ENCODE results near the gene TELO2. TPM values are rescaled to one million over a fixed set of nuclear protein-coding genes. Genes with fewer than 3 reads are reported as not detected.

The TELO2 gene
- total and polyA plus RNA-seq, 5 experiments from 2014 or later: 9.8 to 51.5 (median 18.1) TPM

- Mint-ChIP-seq H3K4me3 (no peak overlapping the region), H3K36me3 (peaks cover 0 to 24% (median 8%) of the 10 kb centered on the region in 3 donors), H3K9me3 (no peaks in the 10 kb centered on the region), H3K27ac (no peak overlapping the region), H3K4me1 (peaks cover 0 to 2% (median 0%) of the 10 kb centered on the region in 4 donors), H3K27me3 (no peaks in the 10 kb centered on the region)
- POLR2A ChIA-PET: interaction anchor here (0.6 kb wide), 1 partner anchor 25 kb away, joined by 4 read pairs; no protein-coding TSS in a partner anchor
- no peak for DNase-seq
- no peak for ATAC-seq
These were observed 42.3 kb upstream of the TELO2 start for GRCh38 chr16:1450841-1451240.

DNA sequence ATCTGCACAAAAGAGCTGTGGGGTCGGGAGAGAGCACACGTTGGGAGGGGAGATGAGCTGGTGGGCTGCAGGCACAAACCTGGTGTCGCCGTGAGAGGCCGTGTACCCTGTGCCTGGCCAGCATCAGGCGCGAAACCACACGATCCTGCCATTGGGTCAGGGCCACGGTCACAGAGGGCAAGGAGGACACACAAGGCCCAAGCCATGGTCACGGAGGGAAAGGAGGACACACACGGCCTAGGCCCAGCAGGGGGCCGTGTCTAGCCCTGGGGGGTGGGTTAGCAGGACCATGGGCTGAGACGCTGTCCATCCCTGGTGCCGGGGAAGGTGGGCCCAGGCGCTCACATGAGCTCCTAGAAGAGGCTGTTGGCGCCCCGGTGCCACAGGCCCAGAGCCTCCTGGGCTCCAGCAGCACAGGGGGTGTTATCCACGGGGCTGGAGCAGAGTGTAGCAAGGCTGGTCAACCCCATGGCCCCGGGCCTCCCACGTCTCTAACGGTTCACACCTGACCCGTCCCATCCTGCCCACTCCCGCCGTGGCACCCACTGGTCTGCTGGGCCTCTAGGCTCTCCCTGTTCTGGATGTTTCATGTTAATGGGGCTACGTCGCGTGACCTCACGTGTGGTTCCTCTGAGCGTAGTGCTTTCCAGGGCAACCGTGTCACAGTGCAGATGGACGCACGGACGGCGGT is 41.3 kb upstream of the TELO2 start:
- ATAC-seq: no peak
- no peaks in the 10 kb centered on the region for H3K27me3 Mint-ChIP-seq
- H3K36me3 Mint-ChIP-seq: peaks cover 0 to 29% (median 4%) of the 10 kb centered on the region in 3 donors
- POLR2A ChIA-PET: no interaction called here
- DNase-seq: no peak
- H3K4me3 Mint-ChIP-seq: peak overlapping the region in 2 of 10 donors; percentile 7 to 67
- peaks cover 0 to 2% (median 0%) of the 10 kb centered on the region in 4 donors for H3K4me1 Mint-ChIP-seq
- no peaks in the 10 kb centered on the region for H3K9me3 Mint-ChIP-seq
- peak overlapping the region in 2 of 10 donors; percentile 56 to 81 for H3K27ac Mint-ChIP-seq

GRCh38 chr16:1452530-1452929 is 40.6 kb upstream of the TELO2 start:
- Mint-ChIP-seq H3K27ac (no peak overlapping the region), H3K4me3 (no peak overlapping the region), H3K4me1 (peaks cover 0 to 2% (median 0%) of the 10 kb centered on the region in 4 donors), H3K27me3 (no peaks in the 10 kb centered on the region), H3K36me3 (peaks cover 0 to 30% (median 4%) of the 10 kb centered on the region in 3 donors), H3K9me3 (no peaks in the 10 kb centered on the region)
- POLR2A ChIA-PET: no interaction called here
- ATAC-seq: no peak
- no peak for DNase-seq

DNA sequence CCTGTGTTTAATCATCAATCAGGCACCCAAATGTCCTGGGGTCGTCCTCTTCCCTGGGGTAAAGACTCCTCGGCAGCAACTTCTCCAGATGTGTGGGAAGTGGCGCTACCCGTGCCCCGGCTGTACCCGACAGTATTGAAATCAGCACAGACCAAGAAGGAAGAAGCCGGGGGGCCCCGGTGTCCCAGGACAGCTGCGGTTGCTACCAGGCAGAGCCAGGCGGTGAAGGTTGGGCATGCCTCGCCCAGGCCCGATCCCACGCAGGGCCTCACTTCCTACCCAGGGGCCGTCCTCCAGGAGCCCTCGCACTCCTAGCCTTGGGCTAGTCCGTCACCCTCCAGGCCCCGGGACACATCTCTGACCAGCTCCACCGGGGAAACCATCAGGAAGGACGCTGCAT is 39.8 kb upstream of the TELO2 start:
- DNase-seq (no peak), ATAC-seq (no peak)
- Mint-ChIP-seq H3K4me3 (no peak overlapping the region), H3K9me3 (no peaks in the 10 kb centered on the region), H3K27me3 (no peaks in the 10 kb centered on the region), H3K4me1 (peaks cover 0 to 2% (median 0%) of the 10 kb centered on the region in 4 donors), H3K36me3 (peaks cover 0 to 31% (median 4%) of the 10 kb centered on the region in 3 donors), H3K27ac (no peak overlapping the region)
- POLR2A ChIA-PET: no interaction called here

- H3K36me3 Mint-ChIP-seq: peaks cover 0 to 37% (median 4%) of the 10 kb centered on the region in 3 donors
- no peak overlapping the region for H3K27ac Mint-ChIP-seq
- no peak overlapping the region for H3K4me3 Mint-ChIP-seq
- H3K4me1 Mint-ChIP-seq: peaks cover 0 to 7% (median under 1%) of the 10 kb centered on the region in 4 donors
- DNase-seq: no peak
- POLR2A ChIA-PET: interaction anchor here (0.7 to 1.3 kb wide), 2 partner anchors 16 to 21 kb away, joined by 3 to 4 read pairs; partner anchors contain the start of gene CLCN7
- no peaks in the 10 kb centered on the region for H3K9me3 Mint-ChIP-seq
- ATAC-seq: no peak
- no peaks in the 10 kb centered on the region for H3K27me3 Mint-ChIP-seq
These were observed 38.6 kb upstream of the TELO2 start for GRCh38 chr16:1454561-1454960.

GRCh38 chr16:1455190-1456171 is 37.7 kb upstream of the TELO2 start:
- Mint-ChIP-seq H3K27me3 (no peaks in the 10 kb centered on the region), H3K4me1 (peaks cover 0 to 7% (median under 1%) of the 10 kb centered on the region in 4 donors), H3K36me3 (peaks cover 0 to 44% (median 4%) of the 10 kb centered on the region in 3 donors), H3K4me3 (no peak overlapping the region), H3K9me3 (no peaks in the 10 kb centered on the region), H3K27ac (no peak overlapping the region)
- POLR2A ChIA-PET: no interaction called here
- ATAC-seq: no peak
- DNase-seq: no peak

DNA sequence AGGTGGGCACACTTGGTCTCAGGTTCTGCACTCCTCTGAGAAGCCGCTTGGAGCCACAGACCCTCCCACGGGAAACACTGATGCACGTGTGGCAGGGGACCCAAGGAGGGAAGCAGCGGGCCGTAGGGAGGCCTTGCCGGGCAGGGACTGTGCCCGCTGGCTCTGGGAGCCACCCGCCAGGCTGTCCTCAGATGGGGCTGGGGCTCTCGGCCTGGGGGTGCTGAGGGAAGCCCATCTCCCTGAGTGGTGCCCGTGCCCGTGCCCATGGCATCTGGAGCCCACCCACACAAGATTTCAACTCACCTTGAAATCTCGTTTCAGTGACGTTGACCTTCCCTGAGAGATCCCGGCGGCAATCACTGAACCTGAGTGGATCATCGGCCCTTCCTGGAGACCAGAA is 36.2 kb upstream of the TELO2 start:
- H3K27me3 Mint-ChIP-seq: no peaks in the 10 kb centered on the region
- H3K27ac Mint-ChIP-seq: no peak overlapping the region
- peaks cover 0 to 7% (median 1%) of the 10 kb centered on the region in 4 donors for H3K4me1 Mint-ChIP-seq
- peaks cover 0 to 52% (median 3%) of the 10 kb centered on the region in 3 donors for H3K36me3 Mint-ChIP-seq
- no peak overlapping the region for H3K4me3 Mint-ChIP-seq
- ATAC-seq (no peak), DNase-seq (no peak)
- POLR2A ChIA-PET: no interaction called here
- no peaks in the 10 kb centered on the region for H3K9me3 Mint-ChIP-seq

GRCh38 chr16:1457489-1458245 is 35.5 kb upstream of the TELO2 start:
- peak overlapping the region in 1 of 10 donors; percentile 29 for H3K27ac Mint-ChIP-seq
- no peak for ATAC-seq
- POLR2A ChIA-PET: no interaction called here
- peaks cover 0 to 7% (median under 1%) of the 10 kb centered on the region in 4 donors for H3K4me1 Mint-ChIP-seq
- H3K9me3 Mint-ChIP-seq: no peaks in the 10 kb centered on the region
- H3K27me3 Mint-ChIP-seq: no peaks in the 10 kb centered on the region
- peaks cover 0 to 52% (median 3%) of the 10 kb centered on the region in 3 donors for H3K36me3 Mint-ChIP-seq
- DNase-seq: no peak
- H3K4me3 Mint-ChIP-seq: no peak overlapping the region

DNA sequence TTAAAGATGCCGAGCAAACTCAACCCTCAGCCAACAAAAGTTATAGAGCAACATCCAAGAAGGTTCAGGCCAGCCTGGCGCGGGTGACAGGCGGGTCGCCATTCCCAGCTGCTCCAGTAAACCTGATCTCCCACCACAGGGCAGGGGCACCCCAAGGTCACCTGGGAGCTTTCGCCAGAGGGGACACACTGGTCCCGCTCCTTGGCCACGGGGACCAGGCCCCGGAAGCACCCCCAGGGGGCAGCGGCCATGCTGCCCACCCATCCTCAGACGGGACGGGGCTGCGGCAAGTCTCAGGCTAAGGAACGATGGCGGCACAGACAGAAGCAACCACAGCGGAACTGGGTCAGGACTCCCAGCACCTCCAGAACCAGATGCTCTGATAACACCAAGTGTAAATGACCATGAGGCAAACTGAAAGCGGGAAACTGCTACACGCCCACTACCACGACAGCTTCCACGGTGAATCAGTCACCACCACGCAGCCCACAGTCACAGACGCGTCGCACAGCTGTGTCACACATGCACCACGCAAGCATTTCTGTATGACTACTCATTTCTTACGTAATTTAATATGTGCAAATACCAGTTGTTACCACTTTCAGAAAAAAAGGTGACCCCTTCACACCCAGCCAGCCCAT is 34.7 kb upstream of the TELO2 start:
- ATAC-seq: no peak

GRCh38 chr16:1458977-1459341 is 34.2 kb upstream of the TELO2 start:
- Mint-ChIP-seq H3K36me3 (peaks cover 0 to 51% (median 3%) of the 10 kb centered on the region in 3 donors), H3K4me3 (no peak overlapping the region), H3K27me3 (no peaks in the 10 kb centered on the region), H3K27ac (peak overlapping the region in 2 of 10 donors; percentile 20 to 35), H3K4me1 (peaks cover 0 to 7% (median under 1%) of the 10 kb centered on the region in 4 donors), H3K9me3 (no peaks in the 10 kb centered on the region)
- POLR2A ChIA-PET: no interaction called here
- DNase-seq (peak in 1 of 10 donors; percentile 23), ATAC-seq (peak in 1 of 2 donors; percentile 52)

More for the DNA sequence above, 34.7 kb upstream of the TELO2 start:
- H3K27me3 Mint-ChIP-seq: no peaks in the 10 kb centered on the region
- H3K36me3 Mint-ChIP-seq: peaks cover 0 to 52% (median 3%) of the 10 kb centered on the region in 3 donors
- no peak for DNase-seq
- no peak overlapping the region for H3K4me3 Mint-ChIP-seq
- H3K4me1 Mint-ChIP-seq: peaks cover 0 to 7% (median under 1%) of the 10 kb centered on the region in 4 donors
- H3K9me3 Mint-ChIP-seq: no peaks in the 10 kb centered on the region
- POLR2A ChIA-PET: no interaction called here
- H3K27ac Mint-ChIP-seq: peak overlapping the region in 3 of 10 donors; percentile 20 to 35 (median 29)

GRCh38 chr16:1459967-1460366 is 33.2 kb upstream of the TELO2 start:
- no peak overlapping the region for H3K4me3 Mint-ChIP-seq
- H3K27me3 Mint-ChIP-seq: no peaks in the 10 kb centered on the region
- DNase-seq (no peak), ATAC-seq (no peak)
- POLR2A ChIA-PET: interaction anchor here (0.6 to 1.2 kb wide), 2 partner anchors 27 to 53 kb away, joined by 3 read pairs; no protein-coding TSS in a partner anchor
- H3K9me3 Mint-ChIP-seq: no peaks in the 10 kb centered on the region
- H3K36me3 Mint-ChIP-seq: peaks cover 0 to 57% (median 3%) of the 10 kb centered on the region in 3 donors
- H3K4me1 Mint-ChIP-seq: peaks cover 0 to 7% (median 2%) of the 10 kb centered on the region in 4 donors
- H3K27ac Mint-ChIP-seq: no peak overlapping the region

All from naive thymus-derived CD8-positive, alpha-beta T cell (primary cell).